ENCODE data around the gene H3-3A. TPM values are rescaled to one million over a fixed set of nuclear protein-coding genes. Genes with fewer than 3 reads are reported as not detected.

The H3-3A gene
- total RNA-seq, 1 experiment from 2014 or later = 1,129 TPM

GRCh38 chr1:226034482-226034881 lies 28.0 kb upstream of the H3-3A start:
- Histone ChIP-seq H2AFZ (ENCODE audit: low read length) (no peak overlapping the region), H3K4ac (ENCODE audit: low read depth, low read length) (no peak overlapping the region)
- no peak for TF ChIP-seq CTCF (conservative IDR thresholded peaks at IDR 0.05)

More at GRCh38 chr1:226034482-226034881, 28.0 kb upstream of the H3-3A start:
- Histone ChIP-seq H2BK5ac (ENCODE audit: insufficient read length, low read length) (no peak overlapping the region), H4K91ac (ENCODE audit: insufficient read length, low read depth, low read length) (no peak overlapping the region), H3K4me1 (ENCODE audit: insufficient read depth, low read length) (no peaks in the 10 kb centered on the region), H4K8ac (replicated peaks; ENCODE audit: insufficient read length, low read depth, low read length) (no peak overlapping the region), H4K20me1 (ENCODE audit: control insufficient read depth, insufficient read depth, insufficient read length) (no peaks in the 10 kb centered on the region), H3K14ac (ENCODE audit: insufficient read depth, low read length) (no peak overlapping the region), H3K18ac (ENCODE audit: insufficient read length, low read depth, low read length) (no peak overlapping the region), H3K23ac (ENCODE audit: insufficient read length, low read depth, low read length) (no peak overlapping the region), H3K4me2 (ENCODE audit: insufficient read depth, insufficient read length, low read length) (no peak overlapping the region), H3K27ac (ENCODE audit: insufficient read length, low read depth, low read length) (no peak overlapping the region), H4K5ac (ENCODE audit: insufficient read length, low read depth, low read length) (no peak overlapping the region), H2BK120ac (ENCODE audit: low read depth, low read length, poor library complexity, severe bottlenecking) (no peak overlapping the region), H3K56ac (ENCODE audit: insufficient read length, low read depth, low read length) (no peak overlapping the region), H3K27me3 (ENCODE audit: insufficient read depth, low read length) (no peaks in the 10 kb centered on the region), H3K79me2 (ENCODE audit: insufficient read depth, low read length) (no peaks in the 10 kb centered on the region), H3K9ac (ENCODE audit: extremely low read depth, insufficient read length, low read length) (no peak overlapping the region), H2BK15ac (ENCODE audit: low read depth, low read length) (no peak overlapping the region), H2BK12ac (ENCODE audit: insufficient read length, low read depth, low read length) (no peak overlapping the region), H2AK5ac (ENCODE audit: insufficient read length, low read length) (no peak overlapping the region), H3T11ph (ENCODE audit: low read length) (no peak overlapping the region), H3K9me3 (ENCODE audit: control insufficient read depth, low read depth, low read length) (no peaks in the 10 kb centered on the region), H3K23me2 (ENCODE audit: insufficient read length, low read depth, low read length, poor library complexity, severe bottlenecking) (no peaks in the 10 kb centered on the region), H3K79me1 (ENCODE audit: insufficient read depth, low read depth, low read length, poor library complexity, severe bottlenecking) (no peaks in the 10 kb centered on the region), H2BK20ac (ENCODE audit: low read depth, low read length, poor library complexity, severe bottlenecking) (no peak overlapping the region)
- Mint-ChIP-seq H3K4me1 (no peaks in the 10 kb centered on the region; a peak in 1 of 4 replicates), H3K36me3 (ENCODE audit: insufficient read depth in 1 of 3, low read depth in 3 of 3) (no peaks in the 10 kb centered on the region), H3K4me3 (no peak overlapping the region), H3K27me3 (ENCODE audit: low read depth) (peaks cover 1% of the 10 kb centered on the region), H3K27ac (no peak overlapping the region), H3K9me3 (no peaks in the 10 kb centered on the region)
- no CpG with 5 or more reads among the region's 6 CpGs for WGBS (ENCODE audit: extremely low coverage, insufficient read length, low lambda C conversion rate)
- DNase-seq = no peak
